Stimulated activated CD4-positive, alpha-beta T cell treated with anti-CD3 and anti-CD28 coated beads, Interleukin-2, amount 100 ng/mL, for 4 hours (primary cell): ENCODE measurements around the gene OR5K2.

Experiments used
- DNase-seq: peaks from one replicate; pipeline ENCODE4 v3.0.0-alpha.2; 2020; ENCODE audit warnings: low read depth

The OR5K2 gene

GRCh38 chr3:98497381-98497780 lies at the start of gene OR5K2:
Gene OR5K2, plus strand, starts transcription at chr3:98497681. Its CDS starts 0 bp downstream, at chr3:98497681.
- DNase-seq: no peak

GRCh38 chr3:98449606-98450193 lies 47.8 kb upstream of the OR5K2 start:
- DNase-seq: no peak

GRCh38 chr3:98450372-98450771 lies 47.1 kb upstream of the OR5K2 start:
- no peak for DNase-seq

GRCh38 chr3:98453827-98454226 lies 43.7 kb upstream of the OR5K2 start:
- DNase-seq: no peak

GRCh38 chr3:98454929-98455328 lies 42.6 kb upstream of the OR5K2 start:
- DNase-seq: no peak

GRCh38 chr3:98457543-98457942 lies 39.9 kb upstream of the OR5K2 start:
- DNase-seq: no peak

- DNase-seq: no peak
Measured at GRCh38 chr3:98460220-98460619, 37.3 kb upstream of the OR5K2 start.

GRCh38 chr3:98462901-98463300 lies 34.6 kb upstream of the OR5K2 start, which contains the start of gene OR5K1:
Gene OR5K1, plus strand, starts transcription at chr3:98463201. Its CDS starts 6,376 bp downstream, at chr3:98469577.
- DNase-seq: no peak

- no peak for DNase-seq
Measured at GRCh38 chr3:98482717-98483482, 14.6 kb upstream of the OR5K2 start.

GRCh38 chr3:98483626-98484025 lies 13.9 kb upstream of the OR5K2 start:
- no peak for DNase-seq

- DNase-seq: no peak
Measured at GRCh38 chr3:98500019-98500418, 2.5 kb downstream of the OR5K2 start.

- no peak for DNase-seq
Measured at GRCh38 chr3:98501270-98501669, 3.8 kb downstream of the OR5K2 start.

- no peak for DNase-seq
Measured at GRCh38 chr3:98501863-98502576, 4.5 kb downstream of the OR5K2 start.

GRCh38 chr3:98504539-98504938 lies 7.1 kb downstream of the OR5K2 start:
- DNase-seq: no peak

GRCh38 chr3:98508582-98508981 lies 11.1 kb downstream of the OR5K2 start:
- no peak for DNase-seq

- no peak for DNase-seq
Measured at GRCh38 chr3:98512576-98512975, 15.1 kb downstream of the OR5K2 start.

GRCh38 chr3:98513091-98513511 lies 15.6 kb downstream of the OR5K2 start:
- DNase-seq: no peak

- no peak for DNase-seq
Measured at GRCh38 chr3:98513736-98514135, 16.3 kb downstream of the OR5K2 start.

GRCh38 chr3:98514948-98515347 lies 17.5 kb downstream of the OR5K2 start:
- no peak for DNase-seq

- no peak for DNase-seq
Measured at GRCh38 chr3:98518816-98519215, 21.3 kb downstream of the OR5K2 start.

GRCh38 chr3:98519351-98519750 lies 21.9 kb downstream of the OR5K2 start:
- no peak for DNase-seq

- DNase-seq: no peak
Measured at GRCh38 chr3:98521897-98522543, 24.5 kb downstream of the OR5K2 start.
